ENCODE results near the gene CFL1. TPM values are rescaled to one million over a fixed set of nuclear protein-coding genes. Genes with fewer than 3 reads are reported as not detected.

Gene CFL1
- total RNA-seq, 1 experiment from 2014 or later, result 2,611 TPM

DNA sequence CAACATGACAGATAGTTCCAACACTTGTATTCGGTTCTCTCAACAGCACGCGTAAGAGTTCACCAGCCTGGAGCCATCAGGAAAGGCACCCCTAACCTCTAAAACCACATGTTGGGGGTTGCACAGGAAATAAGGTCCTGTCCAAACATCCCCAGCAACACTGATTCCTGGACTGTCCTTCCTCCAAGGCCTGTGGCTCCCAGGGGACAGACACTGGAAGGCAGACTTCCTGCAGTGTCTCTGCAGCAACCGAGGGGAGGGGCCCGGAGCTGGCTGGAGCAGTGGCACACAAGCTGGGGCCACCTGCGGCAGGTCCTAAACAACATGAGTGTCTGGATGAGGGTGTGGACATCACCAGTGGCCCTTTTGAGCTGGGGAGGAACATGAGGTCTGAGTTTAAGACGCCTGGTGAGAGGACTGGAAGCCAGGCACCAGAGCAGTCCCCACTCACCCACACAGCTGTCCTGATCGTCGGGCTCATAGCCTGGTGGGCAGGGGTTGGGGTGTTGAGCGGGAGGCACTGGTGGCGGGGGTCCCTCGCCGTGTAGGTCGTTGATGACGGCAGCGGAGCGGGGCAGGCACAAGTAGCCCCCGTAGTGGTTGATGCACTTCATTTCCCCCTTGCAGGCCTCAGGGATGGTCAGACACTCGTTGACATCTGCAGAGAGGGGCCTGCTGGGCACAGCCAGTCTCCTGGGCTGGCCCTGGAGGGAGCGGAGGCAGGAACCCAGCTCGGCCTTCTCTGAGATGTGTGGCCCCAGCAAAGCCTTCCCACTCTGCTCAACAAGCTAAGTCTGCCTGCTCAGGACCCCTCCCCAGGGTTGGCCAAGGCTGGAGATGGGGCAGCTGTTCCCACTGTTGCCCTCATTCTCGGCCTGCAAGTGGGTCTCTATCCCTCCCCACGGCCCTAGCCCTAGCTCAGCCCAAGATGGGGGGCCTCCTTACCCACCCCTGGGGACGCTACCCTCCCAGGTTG lies 13.0 kb upstream of the CFL1 start:
- peak; percentile 9 for DNase-seq (ENCODE audit: low spot score)

GRCh38 chr11:65870307-65870658 lies 12.3 kb upstream of the CFL1 start:
- no peak for DNase-seq (ENCODE audit: low spot score)

DNA sequence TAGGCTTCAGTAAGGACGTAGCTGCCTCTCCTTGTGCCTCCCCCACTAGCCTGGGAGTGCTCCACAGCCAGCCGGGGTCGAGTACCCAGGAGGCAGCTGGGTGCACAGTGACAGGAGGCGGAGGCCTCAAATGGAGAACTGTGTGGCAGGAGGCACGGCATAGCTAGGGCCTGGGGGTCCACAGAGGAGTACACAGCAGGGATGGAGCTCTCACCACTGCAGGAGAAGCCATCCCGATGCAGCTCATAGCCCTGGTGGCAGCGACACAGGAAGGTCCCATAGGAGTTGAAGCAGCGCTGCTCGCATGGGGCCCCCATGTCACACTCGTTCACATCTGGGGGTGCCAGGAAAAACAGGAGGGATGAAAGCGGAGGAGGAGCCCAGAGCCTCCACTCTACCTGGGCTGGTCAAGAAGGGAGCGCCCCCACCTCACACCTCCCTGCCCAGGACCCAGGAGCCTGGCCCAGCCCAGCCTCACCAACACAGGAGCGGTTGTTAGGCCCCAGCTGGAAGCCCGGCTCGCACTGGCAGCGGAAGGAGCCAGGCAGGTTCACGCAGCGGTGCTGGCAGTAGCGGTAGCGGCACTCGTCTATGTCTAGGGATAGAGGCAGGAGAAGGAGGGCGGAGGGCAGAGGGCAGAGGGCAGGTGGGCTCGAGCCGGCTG lies 11.8 kb upstream of the CFL1 start:
- DNase-seq (ENCODE audit: low spot score), result no peak

- no peak for DNase-seq (ENCODE audit: low spot score)
These were observed 10.9 kb upstream of the CFL1 start for GRCh38 chr11:65868907-65869306.

- no peak for DNase-seq (ENCODE audit: low spot score)
These were observed 10.2 kb upstream of the CFL1 start for GRCh38 chr11:65868076-65868667.

GRCh38 chr11:65867284-65868071 lies 9.5 kb upstream of the CFL1 start:
- no peak for DNase-seq (ENCODE audit: low spot score)

DNA sequence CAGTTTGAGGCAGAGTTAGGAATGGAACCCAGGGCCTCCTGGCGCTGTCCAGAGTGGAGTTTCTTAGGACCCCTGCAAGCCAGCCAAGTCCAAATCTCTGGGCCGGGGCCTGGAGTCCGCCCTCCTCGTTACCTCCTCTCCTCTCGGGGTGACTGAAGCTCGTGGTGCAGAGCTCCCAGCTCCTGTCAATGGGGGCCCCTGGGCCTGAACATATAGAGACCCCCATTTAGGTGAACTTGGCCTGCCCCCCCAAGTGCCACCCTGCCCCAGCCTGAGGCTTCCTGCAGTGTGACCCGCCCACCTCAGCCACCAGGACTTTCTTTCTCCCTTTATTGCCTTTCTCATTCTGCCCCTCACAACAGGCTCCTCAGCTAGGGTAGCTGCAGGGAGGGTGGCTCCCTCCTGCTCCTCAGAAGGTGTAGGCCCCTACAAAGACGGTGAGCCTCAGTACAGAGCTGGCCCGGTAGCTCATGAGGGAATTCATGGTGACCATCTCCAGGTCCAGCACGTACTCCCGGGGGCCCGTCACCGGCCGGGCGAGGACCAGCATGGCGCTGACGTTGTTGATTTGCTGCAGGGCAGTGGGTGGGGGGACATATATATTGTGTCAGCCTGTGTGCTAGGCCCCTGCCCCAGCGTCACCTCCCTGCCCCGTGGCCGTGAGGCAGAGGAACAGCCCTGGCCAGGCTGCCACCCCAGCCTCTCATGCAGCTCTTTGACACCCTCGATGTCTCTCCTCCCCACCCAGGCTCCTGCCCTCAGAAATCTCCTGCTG lies 8.7 kb upstream of the CFL1 start:
- no peak for DNase-seq (ENCODE audit: low spot score)

DNA sequence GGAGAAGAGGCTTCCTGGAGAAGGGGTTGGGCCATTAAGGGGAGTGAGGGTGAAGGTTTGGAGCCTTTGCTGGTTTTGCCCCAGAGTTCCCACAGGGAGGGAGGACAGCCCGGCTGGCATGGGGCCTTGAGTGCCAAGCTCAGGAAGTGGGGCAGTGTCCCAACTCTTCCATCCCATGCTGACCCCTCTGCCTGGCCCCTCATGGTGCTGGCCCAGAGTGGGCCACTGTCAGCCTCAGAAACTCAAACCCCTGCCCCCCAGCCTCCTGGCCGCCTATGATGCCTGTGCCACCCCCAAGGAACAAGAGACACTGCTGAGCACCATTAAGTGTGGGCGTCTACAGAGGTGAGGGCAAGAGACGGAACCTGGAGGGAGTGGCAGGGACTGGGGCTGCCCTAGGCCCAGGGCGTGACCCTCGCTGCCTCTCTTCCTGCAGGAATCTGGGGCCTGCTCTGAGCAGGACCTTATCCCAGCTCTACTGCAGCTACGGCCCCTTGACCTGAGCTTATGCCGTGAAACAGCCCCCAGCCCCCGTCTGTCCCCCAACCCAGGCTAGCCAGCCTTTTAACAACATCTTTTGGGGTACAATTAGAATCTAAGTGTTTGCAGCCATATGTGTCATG lies 7.7 kb upstream of the CFL1 start:
- peak; percentile 0 for DNase-seq (ENCODE audit: low spot score)

GRCh38 chr11:65864706-65865471 lies 6.9 kb upstream of the CFL1 start:
- DNase-seq (ENCODE audit: low spot score), result peak; percentile 0

DNA sequence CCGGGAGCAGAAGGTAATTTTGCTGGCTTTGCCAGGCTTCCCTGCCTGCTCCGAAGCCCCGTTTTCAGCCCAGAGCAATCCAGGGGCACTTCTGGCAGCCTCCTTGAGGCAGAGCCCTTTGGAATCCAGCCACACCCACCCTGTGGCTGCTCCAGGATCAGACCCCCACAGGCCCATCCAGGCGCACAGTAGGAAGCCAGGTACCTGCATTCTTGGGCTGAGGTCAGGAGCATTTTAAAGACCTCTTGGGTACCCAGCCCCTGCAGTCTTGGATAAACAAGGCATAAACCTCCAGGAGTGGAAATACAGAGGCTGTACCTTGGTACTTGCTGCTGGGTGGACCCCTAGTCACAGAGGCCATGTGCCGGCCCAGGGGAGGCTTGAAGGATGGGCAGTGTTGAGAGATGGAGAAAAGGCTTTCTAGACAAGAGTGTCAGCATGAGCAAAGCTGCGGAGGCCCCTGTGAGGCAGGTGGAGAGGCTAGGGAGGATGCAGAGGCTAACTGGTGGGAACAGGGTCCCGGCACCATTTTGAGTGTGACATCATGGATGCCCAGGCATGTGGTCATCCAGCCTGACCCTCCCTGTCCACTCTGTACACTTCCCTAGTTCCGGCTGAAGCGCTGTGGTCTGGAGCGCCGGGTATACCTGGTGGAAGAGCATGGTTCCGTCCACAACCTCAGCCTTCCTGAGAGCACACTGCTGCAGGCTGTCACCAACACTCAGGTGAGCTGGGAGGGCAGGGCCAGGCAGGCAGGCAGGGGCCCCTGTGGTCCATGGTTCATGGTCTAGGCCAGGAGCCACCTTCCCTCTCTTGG lies 6.1 kb upstream of the CFL1 start:
- no peak for DNase-seq (ENCODE audit: low spot score)

GRCh38 chr11:65862941-65863888 lies 5.2 kb upstream of the CFL1 start:
- DNase-seq (ENCODE audit: low spot score), result no peak

GRCh38 chr11:65862191-65862735 lies 4.3 kb upstream of the CFL1 start:
- no peak for DNase-seq (ENCODE audit: low spot score)

GRCh38 chr11:65861533-65862183 lies 3.7 kb upstream of the CFL1 start:
- no peak for DNase-seq (ENCODE audit: low spot score)

DNA sequence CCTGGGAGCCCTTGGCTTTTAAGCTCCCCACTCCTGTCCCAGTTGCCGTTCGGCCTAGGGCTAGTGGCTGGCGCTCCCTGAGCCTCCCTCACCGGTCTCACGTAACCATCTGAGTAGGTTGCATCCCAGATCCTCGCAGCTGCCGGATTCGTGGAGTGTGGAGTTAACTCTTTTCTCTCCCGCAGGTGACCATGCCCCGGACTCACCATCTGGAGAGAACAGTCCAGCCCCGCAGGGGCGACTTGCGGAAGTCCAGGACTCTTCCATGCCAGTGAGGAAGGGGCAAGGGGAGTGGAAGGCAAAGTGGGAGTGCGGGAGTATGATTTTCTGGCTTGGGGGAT lies 3.2 kb upstream of the CFL1 start:
- no peak for DNase-seq (ENCODE audit: low spot score)

DNA sequence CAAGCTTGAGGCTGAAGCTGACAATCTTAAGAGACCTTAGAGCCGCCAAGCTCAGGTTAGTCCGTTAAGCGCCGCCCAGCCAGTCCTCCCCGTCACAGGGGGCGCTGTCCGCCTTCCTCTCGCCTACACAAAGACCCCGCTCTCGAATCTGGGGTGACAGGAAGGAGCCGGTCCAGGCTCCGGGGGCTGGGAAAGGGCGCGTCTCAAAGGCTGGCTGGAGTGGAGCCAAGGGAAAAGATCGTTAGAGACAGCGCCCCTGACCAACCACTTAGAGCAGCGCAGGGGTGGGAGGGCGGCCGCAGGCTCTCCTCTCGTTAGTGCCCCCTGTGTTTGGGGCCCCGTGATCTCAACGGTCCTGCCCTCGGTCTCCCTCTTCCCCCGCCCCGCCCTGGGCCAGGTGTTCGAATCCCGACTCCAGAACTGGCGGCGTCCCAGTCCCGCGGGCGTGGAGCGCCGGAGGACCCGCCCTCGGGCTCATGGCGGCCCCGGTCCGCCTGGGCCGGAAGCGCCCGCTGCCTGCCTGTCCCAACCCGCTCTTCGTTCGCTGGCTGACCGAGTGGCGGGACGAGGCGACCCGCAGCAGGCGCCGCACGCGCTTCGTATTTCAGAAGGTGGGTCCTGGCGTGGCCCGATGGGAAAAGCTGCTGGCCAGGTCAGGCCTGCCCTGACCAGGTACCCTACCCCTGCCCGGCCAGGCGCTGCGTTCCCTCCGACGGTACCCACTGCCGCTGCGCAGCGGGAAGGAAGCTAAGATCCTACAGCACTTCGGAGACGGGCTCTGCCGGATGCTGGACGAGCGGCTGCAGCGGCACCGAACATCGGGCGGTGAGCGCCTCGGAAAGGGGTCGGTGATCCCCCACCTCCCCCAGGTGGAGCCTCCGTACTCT lies 2.5 kb upstream of the CFL1 start, which contains the start of gene MUS81:
MUS81 (plus strand) TSS at position 156 of the 887 bp plus-strand sequence; CDS start at position 477, 321 bp downstream.
- peak; percentile 100 for DNase-seq (ENCODE audit: low spot score)

DNA sequence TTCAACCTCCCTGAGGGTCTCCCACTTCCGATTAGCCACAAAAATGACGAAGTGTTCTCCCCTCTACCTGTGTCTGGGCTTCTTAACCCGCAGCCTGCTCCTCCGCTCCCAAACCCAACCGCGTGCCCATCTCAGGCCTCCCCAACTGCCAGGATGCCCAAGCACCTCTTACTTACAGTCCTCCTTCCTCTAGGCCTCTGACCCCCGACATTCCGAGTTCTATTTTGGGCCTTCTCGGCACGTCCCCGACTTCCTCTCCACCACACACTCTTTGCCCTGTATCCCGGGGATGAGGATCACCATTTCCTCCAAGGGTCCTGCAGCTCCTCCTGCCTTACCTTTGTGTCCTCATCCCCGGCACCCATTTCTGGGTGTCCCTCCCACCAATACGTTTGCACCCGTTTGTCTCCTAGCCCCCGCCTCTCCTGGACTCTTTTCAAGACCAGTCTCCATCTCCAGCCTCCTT lies 1.9 kb upstream of the CFL1 start:
- no peak for DNase-seq (ENCODE audit: low spot score)
